Chondrocyte (in vitro differentiated cells): ENCODE data around the gene FOXO3. TPM values are rescaled to one million over a fixed set of nuclear protein-coding genes. Genes with fewer than 3 reads are reported as not detected.
A peak's percentile ranks its signal among the peaks of the same experiment; 100 is the strongest.

Experiments
- DNase-seq: peaks from one replicate; pipeline ENCODE4 v3.0.0; 2021; ENCODE audit warnings: mixed read lengths, low spot score
- H3K27ac Mint-ChIP-seq: one replicate; pipeline ENCODE4 v1.8.0; 2021; ENCODE audit warnings: mild to moderate bottlenecking, moderate library complexity, mixed read lengths; ENCODE audit not compliant: unreplicated experiment
- H3K27me3 Mint-ChIP-seq: 2 replicates; pipeline ENCODE4 v1.8.0; 2021; ENCODE audit warnings: low read depth, mixed read lengths
- H3K36me3 Mint-ChIP-seq: 2 replicates; pipeline ENCODE4 v1.8.0; 2021; ENCODE audit warnings: low read depth, mixed read lengths
- H3K4me1 Mint-ChIP-seq: 2 replicates; pipeline ENCODE4 v1.8.0; 2021; ENCODE audit warnings: low read depth, mild to moderate bottlenecking, mixed read lengths
- H3K4me3 Mint-ChIP-seq: one replicate; pipeline ENCODE4 v1.8.0; 2021; ENCODE audit warnings: mild to moderate bottlenecking, moderate library complexity, mixed read lengths; ENCODE audit not compliant: unreplicated experiment
- H3K9me3 Mint-ChIP-seq: 2 replicates; pipeline ENCODE4 v1.8.0; 2021; ENCODE audit warnings: low read depth, mixed read lengths
- total RNA-seq: library from RNA; stranded (reverse); gene quantifications from 3 replicates; pipeline ENCODE4 v1.2.1, GENCODE V29; 2021
- TF ChIP-seq, protein P1 (sequence below): fragments of 200-600 bp; sonication (generic); IDR thresholded peaks from 2 replicates; pipeline ENCODE4 v1.5.0; 2021; ENCODE audit warnings: antibody characterized with exemption, mild to moderate bottlenecking, moderate library complexity

The FOXO3 gene
- total RNA-seq, 1 donor from 2014 or later, result 45.0 TPM

DNA sequence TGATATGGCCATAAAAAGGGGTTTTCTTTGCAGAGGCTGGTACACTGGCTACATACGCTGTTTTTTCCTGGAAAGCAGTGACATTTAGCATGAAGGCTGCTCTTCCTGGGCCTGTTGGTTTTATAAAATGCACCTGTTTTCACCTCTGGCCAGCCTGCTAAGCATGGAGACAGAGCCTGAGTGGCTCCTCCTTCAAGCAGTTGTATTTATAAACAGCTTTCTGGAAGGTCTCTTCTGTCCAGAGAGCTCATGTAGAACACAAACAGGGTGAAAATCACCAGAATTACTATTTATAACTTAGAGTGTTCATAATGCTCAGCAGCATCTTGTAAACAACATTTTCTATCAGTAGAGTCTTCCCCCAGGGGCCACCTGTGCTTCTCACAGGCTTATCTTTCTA lies 109.0 kb downstream of the FOXO3 start:
- no peaks in the 10 kb centered on the region for H3K9me3 Mint-ChIP-seq
- H3K36me3 Mint-ChIP-seq, result peaks cover 8% of the 10 kb centered on the region
- TF ChIP-seq, protein P1, sequence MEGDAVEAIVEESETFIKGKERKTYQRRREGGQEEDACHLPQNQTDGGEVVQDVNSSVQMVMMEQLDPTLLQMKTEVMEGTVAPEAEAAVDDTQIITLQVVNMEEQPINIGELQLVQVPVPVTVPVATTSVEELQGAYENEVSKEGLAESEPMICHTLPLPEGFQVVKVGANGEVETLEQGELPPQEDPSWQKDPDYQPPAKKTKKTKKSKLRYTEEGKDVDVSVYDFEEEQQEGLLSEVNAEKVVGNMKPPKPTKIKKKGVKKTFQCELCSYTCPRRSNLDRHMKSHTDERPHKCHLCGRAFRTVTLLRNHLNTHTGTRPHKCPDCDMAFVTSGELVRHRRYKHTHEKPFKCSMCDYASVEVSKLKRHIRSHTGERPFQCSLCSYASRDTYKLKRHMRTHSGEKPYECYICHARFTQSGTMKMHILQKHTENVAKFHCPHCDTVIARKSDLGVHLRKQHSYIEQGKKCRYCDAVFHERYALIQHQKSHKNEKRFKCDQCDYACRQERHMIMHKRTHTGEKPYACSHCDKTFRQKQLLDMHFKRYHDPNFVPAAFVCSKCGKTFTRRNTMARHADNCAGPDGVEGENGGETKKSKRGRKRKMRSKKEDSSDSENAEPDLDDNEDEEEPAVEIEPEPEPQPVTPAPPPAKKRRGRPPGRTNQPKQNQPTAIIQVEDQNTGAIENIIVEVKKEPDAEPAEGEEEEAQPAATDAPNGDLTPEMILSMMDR, result no peak
- peaks cover 50% of the 10 kb centered on the region for H3K4me1 Mint-ChIP-seq
- H3K27ac Mint-ChIP-seq, result peak overlapping the region; percentile 22
- DNase-seq, result no peak
- H3K4me3 Mint-ChIP-seq, result no peak overlapping the region
- no peaks in the 10 kb centered on the region for H3K27me3 Mint-ChIP-seq

DNA sequence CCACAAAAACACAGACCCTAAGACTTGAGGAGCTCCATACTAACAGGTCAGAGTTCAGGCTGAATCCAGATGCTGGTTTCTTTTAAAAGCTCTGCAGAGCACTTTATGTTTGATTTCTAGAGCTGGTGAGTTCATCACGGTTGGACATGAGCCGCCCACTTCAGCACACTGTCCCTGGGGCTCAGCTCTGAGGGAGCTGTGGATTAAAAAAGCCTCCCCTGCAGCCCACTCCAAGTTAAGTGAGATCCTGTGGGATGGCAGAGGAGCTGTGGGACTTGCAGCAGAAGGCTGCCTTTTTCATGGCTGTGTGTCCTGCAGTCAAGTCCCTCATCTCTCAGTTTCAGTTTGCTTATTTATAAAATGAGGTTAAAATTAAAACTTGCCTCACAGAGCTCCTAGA lies 110.5 kb downstream of the FOXO3 start:
- no peak overlapping the region for H3K27ac Mint-ChIP-seq
- no peak for DNase-seq
- no peaks in the 10 kb centered on the region for H3K9me3 Mint-ChIP-seq
- no peak overlapping the region for H3K4me3 Mint-ChIP-seq
- peaks cover 1% of the 10 kb centered on the region for H3K36me3 Mint-ChIP-seq
- no peaks in the 10 kb centered on the region for H3K27me3 Mint-ChIP-seq
- peaks cover 59% of the 10 kb centered on the region for H3K4me1 Mint-ChIP-seq
- TF ChIP-seq, protein P1, result no peak

DNA sequence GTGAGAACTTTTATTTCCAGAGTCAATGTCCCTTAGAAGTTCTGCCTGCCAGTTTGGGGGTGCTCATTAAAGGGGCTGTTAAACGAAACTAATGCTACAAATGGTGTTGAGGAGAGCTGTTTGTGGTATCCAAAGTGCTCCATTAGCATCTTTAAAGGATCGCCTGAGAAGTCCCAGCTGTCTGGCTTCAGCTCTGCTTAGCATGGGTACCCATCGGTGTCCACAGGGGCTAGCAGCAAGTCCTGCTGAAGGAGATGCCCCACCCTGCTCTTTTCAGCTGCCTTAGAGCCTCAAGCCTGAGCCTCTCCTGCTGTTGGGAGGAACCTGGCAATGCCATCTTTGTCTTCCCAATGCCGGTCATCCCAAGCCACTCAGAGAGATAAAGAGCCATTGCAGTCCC lies 111.1 kb downstream of the FOXO3 start:
- Mint-ChIP-seq H3K9me3 (no peaks in the 10 kb centered on the region), H3K4me1 (peaks cover 59% of the 10 kb centered on the region), H3K4me3 (no peak overlapping the region), H3K27ac (no peak overlapping the region), H3K27me3 (no peaks in the 10 kb centered on the region), H3K36me3 (peaks cover 1% of the 10 kb centered on the region)
- DNase-seq, result no peak
- TF ChIP-seq, protein P1, result no peak

DNA sequence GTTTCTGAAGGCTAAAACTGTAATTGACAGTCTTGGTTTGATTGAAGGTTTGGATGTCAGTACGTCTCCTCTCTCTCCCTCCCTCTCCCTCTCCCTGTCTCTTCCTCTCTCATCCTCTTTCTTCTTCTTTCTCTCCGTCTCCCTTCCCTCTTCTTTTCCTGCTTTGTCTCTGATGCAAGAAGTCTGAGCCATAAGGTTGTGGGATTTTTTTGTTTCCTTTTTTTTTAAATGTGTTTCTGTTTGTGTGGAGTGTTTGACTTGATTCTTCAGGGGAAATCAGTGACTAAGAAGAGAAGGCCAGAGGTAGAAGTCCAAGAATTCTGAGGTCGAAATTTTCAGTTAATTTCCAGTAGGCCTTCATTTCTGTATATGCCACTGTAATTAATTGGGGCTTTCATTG lies 111.9 kb downstream of the FOXO3 start:
- TF ChIP-seq, protein P1, result no peak
- Mint-ChIP-seq H3K27ac (no peak overlapping the region), H3K4me3 (no peak overlapping the region), H3K4me1 (peaks cover 55% of the 10 kb centered on the region), H3K36me3 (peaks cover 1% of the 10 kb centered on the region), H3K9me3 (no peaks in the 10 kb centered on the region), H3K27me3 (no peaks in the 10 kb centered on the region)
- DNase-seq, result no peak

DNA sequence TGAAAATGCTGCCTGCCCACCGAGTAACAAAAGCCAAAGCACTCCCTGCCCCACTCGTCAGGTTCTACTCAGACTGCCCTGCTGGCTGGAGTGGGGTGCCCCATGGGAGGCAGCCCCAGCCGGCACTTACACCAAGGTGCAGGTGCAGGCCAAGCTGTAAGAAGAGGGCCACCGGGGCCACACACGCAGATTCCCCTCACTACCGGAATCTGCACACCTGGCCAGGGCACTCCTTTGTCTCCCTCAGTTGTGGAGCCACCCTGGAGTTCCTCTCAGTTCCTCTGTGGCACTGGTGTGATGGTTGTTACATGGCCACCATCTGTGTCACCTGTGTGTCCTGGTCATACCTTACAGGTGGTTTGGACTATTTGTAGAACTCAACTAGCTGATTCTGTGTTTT lies 112.4 kb downstream of the FOXO3 start:
- Mint-ChIP-seq H3K4me1 (peaks cover 50% of the 10 kb centered on the region), H3K4me3 (no peak overlapping the region), H3K27me3 (no peaks in the 10 kb centered on the region), H3K9me3 (no peaks in the 10 kb centered on the region), H3K36me3 (peaks cover 1% of the 10 kb centered on the region), H3K27ac (no peak overlapping the region)
- TF ChIP-seq, protein P1, result no peak
- no peak for DNase-seq
